ENCODE data around the gene RNU1-2.
"Not testable (repeated sequence)": the region's sequence is repeated elsewhere in the genome, so short reads cannot be mapped to it uniquely, and the experiment has no call there.

DNA sequence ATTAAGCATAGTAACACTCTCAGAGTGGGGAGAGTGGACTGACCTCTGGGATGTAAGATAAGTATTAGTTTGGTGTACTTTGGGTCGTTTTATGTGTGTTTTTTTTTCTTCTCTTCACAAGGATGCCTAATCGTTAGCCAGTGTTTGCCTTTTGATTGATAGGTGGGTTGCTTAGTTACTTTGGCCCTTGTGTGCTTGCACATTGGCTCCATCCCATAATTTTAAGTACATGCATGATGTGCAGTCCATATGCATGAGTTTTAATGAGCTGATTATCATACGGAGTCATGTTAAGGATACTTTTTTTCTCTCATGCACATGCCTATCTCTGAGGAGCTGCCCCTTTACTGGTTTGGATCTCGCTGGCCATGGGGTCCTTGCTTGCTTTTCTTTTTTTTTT is 4.7 kb upstream of the RNU1-2 start:
- TF ChIP-seq, protein P1, sequence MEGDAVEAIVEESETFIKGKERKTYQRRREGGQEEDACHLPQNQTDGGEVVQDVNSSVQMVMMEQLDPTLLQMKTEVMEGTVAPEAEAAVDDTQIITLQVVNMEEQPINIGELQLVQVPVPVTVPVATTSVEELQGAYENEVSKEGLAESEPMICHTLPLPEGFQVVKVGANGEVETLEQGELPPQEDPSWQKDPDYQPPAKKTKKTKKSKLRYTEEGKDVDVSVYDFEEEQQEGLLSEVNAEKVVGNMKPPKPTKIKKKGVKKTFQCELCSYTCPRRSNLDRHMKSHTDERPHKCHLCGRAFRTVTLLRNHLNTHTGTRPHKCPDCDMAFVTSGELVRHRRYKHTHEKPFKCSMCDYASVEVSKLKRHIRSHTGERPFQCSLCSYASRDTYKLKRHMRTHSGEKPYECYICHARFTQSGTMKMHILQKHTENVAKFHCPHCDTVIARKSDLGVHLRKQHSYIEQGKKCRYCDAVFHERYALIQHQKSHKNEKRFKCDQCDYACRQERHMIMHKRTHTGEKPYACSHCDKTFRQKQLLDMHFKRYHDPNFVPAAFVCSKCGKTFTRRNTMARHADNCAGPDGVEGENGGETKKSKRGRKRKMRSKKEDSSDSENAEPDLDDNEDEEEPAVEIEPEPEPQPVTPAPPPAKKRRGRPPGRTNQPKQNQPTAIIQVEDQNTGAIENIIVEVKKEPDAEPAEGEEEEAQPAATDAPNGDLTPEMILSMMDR (IDR thresholded peaks at IDR 0.05), result not testable (repeated sequence)
- TF ChIP-seq POLR2A (IDR thresholded peaks at IDR 0.05), result not testable (repeated sequence)
